Neuronal stem cell (in vitro differentiated cells): Measurements from ENCODE around the gene CREB3.

Experiments used
- DNase-seq: peaks from one replicate; pipeline ENCODE4 v3.0.0-alpha.2; 2013; ENCODE audit warnings: low spot score
- H2AFZ ChIP-seq: one replicate; pipeline ENCODE4 v1.6.1; 2013; ENCODE audit warnings: mild to moderate bottlenecking, low read length, inconsistent platforms
- H2AK5ac ChIP-seq: 2 replicates; pipeline ENCODE4 v1.6.1; 2013; ENCODE audit warnings: low read depth, mild to moderate bottlenecking, inconsistent platforms, low read length, moderate library complexity, mixed read lengths
- H2BK120ac ChIP-seq: 2 replicates; pipeline ENCODE4 v1.6.1; 2013; ENCODE audit warnings: low read depth, mild to moderate bottlenecking, inconsistent platforms, low read length, moderate library complexity, mixed read lengths
- H2BK12ac ChIP-seq: one replicate; pipeline ENCODE4 v1.6.1; 2013; ENCODE audit warnings: low read length, inconsistent platforms
- H2BK15ac ChIP-seq: 2 replicates; pipeline ENCODE4 v1.6.1; 2013; ENCODE audit warnings: mild to moderate bottlenecking, low read length, inconsistent platforms, mixed read lengths
- H2BK5ac ChIP-seq: one replicate; pipeline ENCODE4 v1.6.1; 2013; ENCODE audit warnings: inconsistent platforms, mild to moderate bottlenecking, low read length, moderate library complexity
- H3K14ac ChIP-seq: one replicate; pipeline ENCODE4 v1.6.1; 2013; ENCODE audit warnings: low read length, inconsistent platforms
- H3K18ac ChIP-seq: 2 replicates; pipeline ENCODE4 v1.6.1; 2013; ENCODE audit warnings: low read length, inconsistent platforms
- H3K23ac ChIP-seq: 2 replicates; pipeline ENCODE4 v1.6.1; 2013; ENCODE audit warnings: low read depth, mild to moderate bottlenecking, mixed read lengths, low read length, inconsistent platforms; ENCODE audit not compliant: poor library complexity
- H3K27ac ChIP-seq: replicated peaks from 3 replicates; pipeline ENCODE4 v1.5.1; 2013; ENCODE audit warnings: low read length, inconsistent platforms
- H3K27me3 ChIP-seq, 3 experiments: 2 replicates each; pipeline ENCODE4 v1.6.1; 2013; ENCODE audit warnings: low read length in 3 of 3, mild to moderate bottlenecking in 2 of 3, inconsistent platforms in 1 of 3, low read depth in 1 of 3, mixed read lengths in 1 of 3, moderate library complexity in 1 of 3; ENCODE audit not compliant: control insufficient read depth in 3 of 3, insufficient read depth in 3 of 3
- H3K36me3 ChIP-seq, 2 donors: replicated peaks in 1 of 2; 2 replicates each; pipeline ENCODE4 v1.6.1; 2013; ENCODE audit warnings: low read length in 2 of 2; ENCODE audit not compliant: control insufficient read depth in 2 of 2, insufficient read depth in 2 of 2
- H3K4ac ChIP-seq: 2 replicates; pipeline ENCODE4 v1.6.1; 2013; ENCODE audit warnings: inconsistent platforms, mild to moderate bottlenecking, low read length, moderate library complexity
- H3K4me1 ChIP-seq, 2 donors: 1 replicate in 1 of 2; 2 replicates in 1 of 2; pipeline ENCODE4 v1.6.1; 2013; ENCODE audit warnings: low read length in 2 of 2, low read depth in 1 of 2; ENCODE audit not compliant: control insufficient read depth in 2 of 2, insufficient read depth in 1 of 2
- H3K4me2 ChIP-seq: one replicate; pipeline ENCODE4 v1.6.1; 2013; ENCODE audit warnings: mild to moderate bottlenecking, low read length, inconsistent platforms; ENCODE audit not compliant: insufficient read depth, poor library complexity, severe bottlenecking
- H3K4me3 ChIP-seq, 2 donors: 2 replicates each; pipeline ENCODE4 v1.5.1; 2013; ENCODE audit warnings: low read length in 2 of 2, mild to moderate bottlenecking in 2 of 2, inconsistent platforms in 1 of 2, moderate library complexity in 1 of 2
- H3K79me1 ChIP-seq: one replicate; pipeline ENCODE4 v1.6.1; 2013; ENCODE audit warnings: low read depth, mild to moderate bottlenecking, inconsistent platforms, low read length, moderate library complexity
- H3K9ac ChIP-seq: one replicate; pipeline ENCODE4 v1.6.1; 2013; ENCODE audit warnings: mild to moderate bottlenecking, low read depth, low read length, inconsistent platforms; ENCODE audit not compliant: poor library complexity
- H3K9me3 ChIP-seq, 2 donors: replicated peaks in 1 of 2; 2 replicates each; pipeline versions ENCODE3 to v1.6.1; 2013; ENCODE audit warnings: low read length in 2 of 2, mild to moderate bottlenecking in 2 of 2, inconsistent platforms in 1 of 2, low read depth in 1 of 2, mixed read lengths in 1 of 2, moderate library complexity in 1 of 2; ENCODE audit not compliant: control insufficient read depth in 2 of 2, insufficient read depth in 1 of 2
- H4K8ac ChIP-seq: one replicate; pipeline ENCODE4 v1.6.1; 2013; ENCODE audit warnings: low read depth, mild to moderate bottlenecking, inconsistent platforms, low read length, moderate library complexity
- H4K91ac ChIP-seq: one replicate; pipeline ENCODE4 v1.6.1; 2013; ENCODE audit warnings: low read length, low read depth, mild to moderate bottlenecking, inconsistent platforms; ENCODE audit not compliant: poor library complexity
- WGBS, 2 donors: extraction: QIAGEN DNeasy Blood & Tissue Kit; methylation state at CpG; one replicate each; pipeline ENCODE4 v1.1.7; 2013; ENCODE audit warnings: missing lambda C conversion rate in 2 of 2, mixed read lengths in 1 of 2; ENCODE audit not compliant: insufficient read length in 2 of 2, insufficient replicate concordance in 1 of 2; ENCODE audit errors: extremely low coverage in 2 of 2; 5-methylcytosine and 5-hydroxymethylcytosine counted together

Gene CREB3

DNA sequence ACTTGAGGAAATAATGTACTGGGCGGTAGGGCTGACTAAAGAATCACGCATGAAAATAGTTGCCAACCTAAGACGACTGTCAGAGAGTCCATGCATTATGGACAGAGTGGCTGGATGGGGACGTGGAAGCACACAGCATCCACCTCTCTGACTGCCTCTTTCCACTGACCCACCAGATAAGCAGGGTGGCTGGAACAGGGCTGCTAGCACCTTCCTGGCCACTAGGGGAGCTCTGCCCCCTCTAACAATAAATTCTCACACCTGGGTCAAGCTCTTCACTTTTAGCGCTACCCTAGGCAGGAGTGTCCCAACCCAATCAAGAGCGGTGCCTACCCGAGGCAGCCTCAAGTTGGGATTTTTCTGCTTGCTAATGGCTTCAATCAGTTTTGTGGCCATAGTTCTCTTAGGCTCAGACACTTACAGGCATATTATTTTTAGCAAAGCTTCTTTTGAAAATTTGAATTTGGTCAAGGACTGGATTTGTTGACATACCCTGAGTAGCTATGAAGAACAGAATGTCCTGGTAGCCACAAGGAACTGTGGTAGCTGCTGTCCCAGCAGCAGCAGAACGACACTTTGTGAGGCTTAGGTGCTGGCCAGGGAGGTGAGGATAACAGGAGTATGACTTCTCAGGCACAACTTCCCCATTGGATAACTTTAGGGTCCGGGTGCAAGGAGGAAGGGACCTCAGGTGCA is 35.8 kb upstream of the CREB3 start:
- Histone ChIP-seq H3K4me3 (no peak overlapping the region), H3K27me3 (no peaks in the 10 kb centered on the region), H4K8ac (no peak overlapping the region), H3K36me3 (peaks cover 44 to 62% of the 10 kb centered on the region in 2 donors), H3K18ac (no peak overlapping the region), H3K27ac (no peak overlapping the region), H3K4ac (no peak overlapping the region), H2AFZ (no peak overlapping the region), H3K79me1 (no peaks in the 10 kb centered on the region), H3K4me2 (no peak overlapping the region), H2AK5ac (no peak overlapping the region), H2BK15ac (no peak overlapping the region), H4K91ac (no peak overlapping the region), H3K14ac (no peak overlapping the region), H3K9me3 (peaks cover 0 to 2% of the 10 kb centered on the region in 2 donors), H3K4me1 (peaks cover 2 to 4% of the 10 kb centered on the region in 2 donors), H2BK120ac (no peak overlapping the region), H3K9ac (no peak overlapping the region), H2BK12ac (no peak overlapping the region), H2BK5ac (no peak overlapping the region), H3K23ac (no peak overlapping the region)
- no peak for DNase-seq
- WGBS, 2 donors: no CpG with 5 or more reads among the region's 9 CpGs

DNA sequence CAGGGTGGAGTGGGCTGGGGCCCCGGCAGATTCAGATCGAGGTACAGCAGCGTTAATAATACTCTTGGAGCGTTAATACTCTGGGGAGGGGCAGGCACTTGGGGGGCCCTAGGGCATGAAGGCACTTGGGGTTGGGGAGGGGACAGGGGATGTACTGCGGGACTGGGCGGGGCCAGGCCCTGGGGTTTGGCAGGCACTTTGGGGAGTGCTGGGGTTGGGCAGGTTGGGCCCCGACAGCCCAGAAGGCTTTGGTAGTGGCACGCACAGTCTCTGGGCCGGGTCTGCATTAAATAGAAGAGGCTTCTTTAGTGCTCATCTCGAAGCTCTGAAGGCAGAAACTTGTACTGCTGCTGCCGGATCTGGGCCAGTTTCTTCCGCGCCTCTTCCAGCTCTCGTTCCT is 35.0 kb upstream of the CREB3 start:
- H3K4me2 ChIP-seq: no peak overlapping the region
- peak overlapping the region; percentile 10 for H3K14ac ChIP-seq
- H3K27me3 ChIP-seq: no peaks in the 10 kb centered on the region
- no peak overlapping the region for H3K23ac ChIP-seq
- H3K18ac ChIP-seq: no peak overlapping the region
- H4K91ac ChIP-seq: no peak overlapping the region
- no peak overlapping the region for H4K8ac ChIP-seq
- H2AK5ac ChIP-seq: no peak overlapping the region
- H2BK5ac ChIP-seq: peak overlapping the region; percentile 4
- H2AFZ ChIP-seq: no peak overlapping the region
- no peak overlapping the region for H2BK15ac ChIP-seq
- H2BK120ac ChIP-seq: no peak overlapping the region
- no peak overlapping the region for H3K4me3 ChIP-seq
- no peak for DNase-seq
- H3K9me3 ChIP-seq: peaks cover 0 to 2% of the 10 kb centered on the region in 2 donors
- H3K79me1 ChIP-seq: no peaks in the 10 kb centered on the region
- no peak overlapping the region for H3K9ac ChIP-seq
- no peak overlapping the region for H3K4ac ChIP-seq
- WGBS, 2 donors: no CpG with 5 or more reads among the region's 14 CpGs
- H3K27ac ChIP-seq: no peak overlapping the region
- H3K4me1 ChIP-seq: no peaks in the 10 kb centered on the region
- no peak overlapping the region for H2BK12ac ChIP-seq
- peaks cover 49 to 68% of the 10 kb centered on the region in 2 donors for H3K36me3 ChIP-seq

DNA sequence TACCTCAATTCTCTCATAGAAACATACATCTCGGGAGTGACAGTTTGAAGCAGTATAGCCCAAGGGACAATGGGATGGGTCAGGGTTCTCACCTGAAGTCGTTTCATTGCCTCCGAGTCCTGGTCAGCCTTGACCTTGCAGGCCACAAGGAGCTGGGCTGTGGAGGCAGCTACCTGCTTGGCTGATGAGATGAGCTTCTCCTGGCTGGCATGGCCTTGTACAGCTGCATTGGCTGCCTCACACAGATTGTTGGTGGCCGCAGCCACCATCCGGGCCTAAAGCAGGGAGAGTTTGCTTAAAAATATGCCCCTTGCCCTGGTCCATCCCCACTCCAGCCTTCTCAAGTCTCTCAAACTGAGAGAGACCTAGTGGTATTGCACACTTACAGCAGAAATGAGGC is 34.2 kb upstream of the CREB3 start:
- H3K79me1 ChIP-seq: no peaks in the 10 kb centered on the region
- H2BK120ac ChIP-seq: no peak overlapping the region
- no peak overlapping the region for H2BK12ac ChIP-seq
- no peak overlapping the region for H4K91ac ChIP-seq
- H3K4me3 ChIP-seq: no peak overlapping the region
- H3K18ac ChIP-seq: no peak overlapping the region
- H3K23ac ChIP-seq: no peak overlapping the region
- no peak overlapping the region for H3K14ac ChIP-seq
- H3K27ac ChIP-seq: no peak overlapping the region
- WGBS, 2 donors: no CpG with 5 or more reads among the region's 5 CpGs
- H4K8ac ChIP-seq: no peak overlapping the region
- no peaks in the 10 kb centered on the region for H3K4me1 ChIP-seq
- H2BK15ac ChIP-seq: no peak overlapping the region
- no peak for DNase-seq
- no peak overlapping the region for H3K4me2 ChIP-seq
- H2AFZ ChIP-seq: no peak overlapping the region
- no peak overlapping the region for H2BK5ac ChIP-seq
- H3K27me3 ChIP-seq: no peaks in the 10 kb centered on the region
- peaks cover 0 to 2% of the 10 kb centered on the region in 2 donors for H3K9me3 ChIP-seq
- H3K9ac ChIP-seq: no peak overlapping the region
- H2AK5ac ChIP-seq: no peak overlapping the region
- peaks cover 52 to 75% of the 10 kb centered on the region in 2 donors for H3K36me3 ChIP-seq
- H3K4ac ChIP-seq: no peak overlapping the region

DNA sequence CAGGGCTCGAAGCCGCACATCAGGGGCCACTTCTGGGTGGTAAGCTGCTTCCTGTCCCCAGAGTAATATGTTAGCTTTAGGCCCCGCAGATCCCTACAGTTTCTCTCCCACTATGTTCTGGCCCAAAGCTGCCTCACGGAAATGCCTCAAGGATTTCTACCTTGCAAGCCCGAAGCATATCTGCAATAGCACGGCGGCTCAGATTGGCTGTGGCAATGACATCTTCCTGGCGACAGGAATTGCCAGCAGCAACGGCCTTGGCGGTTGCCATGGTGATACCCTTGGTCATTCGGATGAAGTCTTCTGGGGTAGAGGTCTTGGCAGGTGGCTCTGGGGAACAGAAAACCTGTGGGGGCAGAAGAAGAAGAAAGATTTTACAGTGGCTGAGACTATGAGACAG is 32.4 kb upstream of the CREB3 start:
- H2AK5ac ChIP-seq: no peak overlapping the region
- H3K27ac ChIP-seq: no peak overlapping the region
- H3K23ac ChIP-seq: no peak overlapping the region
- H2BK12ac ChIP-seq: no peak overlapping the region
- no peak overlapping the region for H4K8ac ChIP-seq
- H3K18ac ChIP-seq: no peak overlapping the region
- H3K14ac ChIP-seq: no peak overlapping the region
- no peaks in the 10 kb centered on the region for H3K4me1 ChIP-seq
- H2BK15ac ChIP-seq: no peak overlapping the region
- H2AFZ ChIP-seq: no peak overlapping the region
- H3K79me1 ChIP-seq: no peaks in the 10 kb centered on the region
- H3K9ac ChIP-seq: no peak overlapping the region
- H3K27me3 ChIP-seq: no peaks in the 10 kb centered on the region
- no peak overlapping the region for H3K4me2 ChIP-seq
- no peak overlapping the region for H4K91ac ChIP-seq
- H3K4ac ChIP-seq: no peak overlapping the region
- no peak overlapping the region for H2BK120ac ChIP-seq
- peaks cover 69 to 93% of the 10 kb centered on the region in 2 donors for H3K36me3 ChIP-seq
- DNase-seq: no peak
- no peak overlapping the region for H2BK5ac ChIP-seq
- no CpG with 5 or more reads among the region's 11 CpGs for WGBS, 2 donors
- H3K4me3 ChIP-seq: no peak overlapping the region
- H3K9me3 ChIP-seq: peaks cover 0 to 2% of the 10 kb centered on the region in 2 donors
